ENCODE data around the gene PITPNC1. TPM values are rescaled to one million over a fixed set of nuclear protein-coding genes. Genes with fewer than 3 reads are reported as not detected.

The PITPNC1 gene
- total RNA-seq, 1 donor from 2014 or later: 19.3 TPM

DNA sequence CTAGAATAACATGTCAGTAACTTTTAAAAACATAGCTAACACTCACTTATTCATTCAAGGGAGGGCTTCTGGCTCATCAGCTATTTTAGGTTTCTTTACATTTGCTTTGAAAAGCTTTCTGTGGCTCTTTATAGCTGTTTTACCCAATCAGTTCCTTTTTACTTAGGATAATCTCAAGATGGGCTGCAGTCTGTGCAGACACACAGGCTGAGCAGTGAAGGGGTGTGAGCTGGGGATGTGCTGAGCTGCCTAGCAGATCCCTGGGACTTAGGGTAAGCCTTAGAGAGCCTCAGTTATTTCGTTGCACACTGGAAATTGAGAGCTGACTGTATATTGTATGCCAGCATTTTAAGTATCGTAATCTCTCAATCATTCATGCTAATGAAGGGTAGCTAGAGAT is 310.4 kb downstream of the PITPNC1 start:
- POLR2A ChIA-PET: interaction anchor here (0.6 to 0.8 kb wide), 3 partner anchors 128 to 310 kb away, joined by 3 to 6 read pairs (median 5); partner anchors contain the start of gene PITPNC1
- CTCF ChIA-PET: interaction anchor here (0.7 to 1.4 kb wide), 3 partner anchors 128 to 312 kb away, joined by 4 to 19 read pairs (median 7); no protein-coding TSS in a partner anchor

DNA sequence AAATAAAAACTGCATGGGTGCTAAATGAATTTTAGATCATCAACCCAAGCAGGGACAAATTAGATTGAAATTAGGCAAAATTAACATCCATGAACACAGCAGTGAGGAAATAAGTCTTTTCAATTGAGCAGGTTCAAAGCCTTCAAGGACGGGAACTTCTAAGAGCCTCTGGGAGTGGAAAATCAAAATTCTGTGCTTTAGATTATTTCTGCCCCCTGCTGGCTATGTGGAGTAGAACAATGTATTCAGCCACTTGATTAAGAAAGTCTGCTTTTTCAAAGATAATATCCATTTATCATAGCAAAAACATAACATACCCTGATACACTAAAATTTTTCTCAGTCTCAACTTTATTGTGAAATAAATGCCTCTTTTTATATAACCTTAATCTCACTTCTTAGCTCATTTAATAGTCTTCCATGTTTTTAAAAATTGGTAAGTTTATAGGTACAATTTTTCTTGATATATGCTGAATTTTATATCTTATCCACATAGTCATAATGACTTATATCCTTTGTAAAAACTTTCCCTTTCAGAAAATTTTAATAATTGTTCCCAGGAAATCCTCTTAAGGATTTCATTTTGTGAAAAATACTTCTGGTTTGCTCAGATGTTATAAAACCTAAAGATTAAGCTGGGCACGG is 312.6 kb downstream of the PITPNC1 start:
- TF ChIP-seq, protein P1, sequence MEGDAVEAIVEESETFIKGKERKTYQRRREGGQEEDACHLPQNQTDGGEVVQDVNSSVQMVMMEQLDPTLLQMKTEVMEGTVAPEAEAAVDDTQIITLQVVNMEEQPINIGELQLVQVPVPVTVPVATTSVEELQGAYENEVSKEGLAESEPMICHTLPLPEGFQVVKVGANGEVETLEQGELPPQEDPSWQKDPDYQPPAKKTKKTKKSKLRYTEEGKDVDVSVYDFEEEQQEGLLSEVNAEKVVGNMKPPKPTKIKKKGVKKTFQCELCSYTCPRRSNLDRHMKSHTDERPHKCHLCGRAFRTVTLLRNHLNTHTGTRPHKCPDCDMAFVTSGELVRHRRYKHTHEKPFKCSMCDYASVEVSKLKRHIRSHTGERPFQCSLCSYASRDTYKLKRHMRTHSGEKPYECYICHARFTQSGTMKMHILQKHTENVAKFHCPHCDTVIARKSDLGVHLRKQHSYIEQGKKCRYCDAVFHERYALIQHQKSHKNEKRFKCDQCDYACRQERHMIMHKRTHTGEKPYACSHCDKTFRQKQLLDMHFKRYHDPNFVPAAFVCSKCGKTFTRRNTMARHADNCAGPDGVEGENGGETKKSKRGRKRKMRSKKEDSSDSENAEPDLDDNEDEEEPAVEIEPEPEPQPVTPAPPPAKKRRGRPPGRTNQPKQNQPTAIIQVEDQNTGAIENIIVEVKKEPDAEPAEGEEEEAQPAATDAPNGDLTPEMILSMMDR (IDR thresholded peaks at IDR 0.05): no peak
- Mint-ChIP-seq H3K36me3 (ENCODE audit: low read depth) (peaks cover 2% of the 10 kb centered on the region), H3K4me1 (peaks cover 4% of the 10 kb centered on the region), H3K27ac (no peak overlapping the region), H3K4me3 (no peak overlapping the region), H3K9me3 (no peaks in the 10 kb centered on the region), H3K27me3 (no peaks in the 10 kb centered on the region)
- peak; percentile 68 for ATAC-seq (ENCODE audit: low read depth)
- ChIA-PET POLR2A (interaction anchor here (0.6 to 0.7 kb wide), 3 partner anchors 9 to 313 kb away, joined by 3 to 9 read pairs (median 4); no protein-coding TSS in a partner anchor), CTCF (interaction anchor here (0.7 to 1.7 kb wide), 8 partner anchors 19 to 435 kb away, joined by 3 to 6 read pairs (median 4); no protein-coding TSS in a partner anchor)
- DNase-seq: no peak
- intact Hi-C loops (cut with micrococcal nuclease): loop anchor here (1.0 to 5.0 kb wide), 5 partner anchors 117 to 972 kb away; no protein-coding TSS in a partner anchor

More for the DNA sequence above, 310.4 kb downstream of the PITPNC1 start:
- H3K4me3 Mint-ChIP-seq: no peak overlapping the region
- DNase-seq: no peak
- H3K4me1 Mint-ChIP-seq: peaks cover 4% of the 10 kb centered on the region
- intact Hi-C loops (cut with micrococcal nuclease): loop anchor here (5.0 kb wide), 2 partner anchors 115 to 970 kb away; no protein-coding TSS in a partner anchor
- H3K27ac Mint-ChIP-seq: no peak overlapping the region
- TF ChIP-seq, protein P1 (IDR thresholded peaks at IDR 0.05): no peak
- peaks cover under 1% of the 10 kb centered on the region for H3K36me3 Mint-ChIP-seq (ENCODE audit: low read depth)
- no peaks in the 10 kb centered on the region for H3K9me3 Mint-ChIP-seq
- no peaks in the 10 kb centered on the region for H3K27me3 Mint-ChIP-seq
- no peak for ATAC-seq (ENCODE audit: low read depth)

DNA sequence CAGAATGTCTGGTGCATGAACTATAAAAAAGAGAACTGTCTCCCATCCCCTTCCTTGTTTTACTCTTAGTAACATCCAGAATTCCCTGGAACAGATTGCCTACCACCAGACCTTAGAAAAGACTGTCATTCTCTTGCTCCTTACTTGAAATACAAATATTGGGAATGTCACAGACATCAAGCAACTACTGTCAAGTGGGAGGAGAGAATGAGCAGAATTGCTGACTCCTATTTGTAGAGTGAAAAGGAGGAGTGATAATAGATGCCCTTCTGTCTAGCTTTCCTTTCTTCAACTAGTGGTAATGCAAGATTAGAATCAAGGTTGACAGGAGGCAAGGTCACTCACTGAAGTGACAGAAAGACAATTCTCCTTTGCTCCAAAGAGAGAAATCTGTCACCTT is 316.7 kb downstream of the PITPNC1 start:
- intact Hi-C loops (cut with micrococcal nuclease): no loop called here
- DNase-seq (no peak), ATAC-seq (ENCODE audit: low read depth) (no peak)
- Mint-ChIP-seq H3K4me3 (no peak overlapping the region), H3K36me3 (ENCODE audit: low read depth) (peaks cover 2% of the 10 kb centered on the region), H3K27ac (no peak overlapping the region), H3K4me1 (peaks cover 4% of the 10 kb centered on the region), H3K9me3 (no peaks in the 10 kb centered on the region), H3K27me3 (no peaks in the 10 kb centered on the region)
- ChIA-PET CTCF (interaction anchor here (1.0 kb wide), 1 partner anchor 319 kb away, joined by 6 read pairs; no protein-coding TSS in a partner anchor), POLR2A (no interaction called here)
- TF ChIP-seq, protein P1 (IDR thresholded peaks at IDR 0.05): no peak

DNA sequence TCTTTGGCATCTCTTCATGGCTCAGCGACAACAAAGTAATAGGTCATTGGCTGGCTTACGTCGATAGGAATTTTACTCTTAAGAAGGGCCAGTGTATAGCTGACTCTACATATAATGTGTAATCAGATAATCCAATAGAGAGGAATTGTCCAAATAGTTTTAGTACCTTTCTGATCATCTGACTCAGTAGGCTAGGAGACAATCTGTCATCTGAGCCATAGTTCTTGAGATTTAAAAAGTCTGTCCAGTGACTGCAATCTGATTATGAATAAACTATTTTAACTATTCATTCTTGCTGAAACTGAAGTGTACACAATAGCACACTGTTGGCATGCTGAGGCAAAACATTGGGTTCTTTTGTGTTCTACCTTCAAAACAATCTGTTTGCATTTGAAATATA is 319.3 kb downstream of the PITPNC1 start:
- ChIA-PET CTCF (interaction anchor here (1.2 kb wide), 1 partner anchor 321 kb away, joined by 3 read pairs; no protein-coding TSS in a partner anchor), POLR2A (interaction anchor here (0.5 kb wide), 1 partner anchor 11 kb away, joined by 3 read pairs; no protein-coding TSS in a partner anchor)
- TF ChIP-seq, protein P1 (IDR thresholded peaks at IDR 0.05): no peak
- Mint-ChIP-seq H3K9me3 (no peaks in the 10 kb centered on the region), H3K36me3 (ENCODE audit: low read depth) (peaks cover 2% of the 10 kb centered on the region), H3K4me1 (no peaks in the 10 kb centered on the region), H3K4me3 (no peak overlapping the region), H3K27me3 (no peaks in the 10 kb centered on the region), H3K27ac (no peak overlapping the region)
- intact Hi-C loops (cut with micrococcal nuclease): no loop called here
- DNase-seq (no peak), ATAC-seq (ENCODE audit: low read depth) (no peak)

DNA sequence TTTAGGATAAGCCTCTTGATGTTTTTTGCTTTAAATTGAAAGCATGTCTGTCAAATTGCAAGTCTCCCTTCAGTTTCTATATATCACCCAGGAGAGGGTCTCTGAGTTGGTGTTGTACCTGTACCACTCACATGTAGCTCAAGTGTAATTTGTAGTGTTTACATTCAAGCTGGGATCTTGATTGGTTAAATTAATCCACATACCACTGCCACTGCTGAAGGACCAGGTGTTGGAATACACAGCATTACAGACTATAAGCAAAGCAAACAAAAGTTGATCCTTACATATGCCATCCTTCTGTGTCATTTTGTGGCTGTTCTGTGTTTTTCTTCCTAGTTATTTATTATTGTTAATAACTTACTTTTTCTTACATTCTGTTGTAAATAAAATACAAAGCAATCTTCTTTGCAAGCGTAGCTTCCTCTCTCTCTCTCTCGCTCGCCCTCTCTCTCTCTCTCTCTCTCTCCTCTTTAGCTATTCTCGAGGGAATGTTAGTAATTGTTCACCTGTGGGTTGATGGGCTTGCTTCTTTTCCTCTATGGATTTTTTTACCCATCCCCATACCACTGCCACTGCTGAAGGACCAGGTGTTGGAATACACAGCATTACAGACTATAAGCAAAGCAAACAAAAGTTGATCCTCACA is 319.9 kb downstream of the PITPNC1 start:
- Mint-ChIP-seq H3K36me3 (ENCODE audit: low read depth) (peaks cover 2% of the 10 kb centered on the region), H3K27ac (no peak overlapping the region), H3K4me1 (no peaks in the 10 kb centered on the region), H3K4me3 (no peak overlapping the region), H3K27me3 (no peaks in the 10 kb centered on the region), H3K9me3 (no peaks in the 10 kb centered on the region)
- ATAC-seq (ENCODE audit: low read depth) (no peak), DNase-seq (no peak)
- POLR2A ChIA-PET: interaction anchor here (0.5 kb wide), 1 partner anchor 11 kb away, joined by 3 read pairs; no protein-coding TSS in a partner anchor
- TF ChIP-seq, protein P1 (IDR thresholded peaks at IDR 0.05): no peak
- CTCF ChIA-PET: no interaction called here
- intact Hi-C loops (cut with micrococcal nuclease): no loop called here
